Stimulated activated memory B cell treated with anti-CD40 and anti-IgM and Interleukin-4, amounts not matched to agents 10 μg/mL and 1 μg/mL and 100 μg/mL, for 72 hours (primary cell): Measurements from ENCODE around the gene PPP2R2D.

Experiments used
- ATAC-seq: fragments of 150-1000 bp; cut with Tn5 transposase; 2 replicates; pipeline ENCODE4 v1.10.0; 2021
- H3K27ac Mint-ChIP-seq: one replicate; pipeline ENCODE4 v1.8.0; 2022; ENCODE audit warnings: mild to moderate bottlenecking, mixed read lengths
- H3K27me3 Mint-ChIP-seq: one replicate; pipeline ENCODE4 v1.8.0; 2022; ENCODE audit warnings: mixed read lengths
- H3K36me3 Mint-ChIP-seq: one replicate; pipeline ENCODE4 v1.8.0; 2022; ENCODE audit warnings: mixed read lengths
- H3K4me1 Mint-ChIP-seq: one replicate; pipeline ENCODE4 v1.8.0; 2022; ENCODE audit warnings: mixed read lengths
- H3K4me3 Mint-ChIP-seq: one replicate; pipeline ENCODE4 v1.8.0; 2022; ENCODE audit warnings: mild to moderate bottlenecking, moderate library complexity, mixed read lengths
- H3K9me3 Mint-ChIP-seq: one replicate; pipeline ENCODE4 v1.8.0; 2022; ENCODE audit warnings: mixed read lengths

Gene PPP2R2D

DNA sequence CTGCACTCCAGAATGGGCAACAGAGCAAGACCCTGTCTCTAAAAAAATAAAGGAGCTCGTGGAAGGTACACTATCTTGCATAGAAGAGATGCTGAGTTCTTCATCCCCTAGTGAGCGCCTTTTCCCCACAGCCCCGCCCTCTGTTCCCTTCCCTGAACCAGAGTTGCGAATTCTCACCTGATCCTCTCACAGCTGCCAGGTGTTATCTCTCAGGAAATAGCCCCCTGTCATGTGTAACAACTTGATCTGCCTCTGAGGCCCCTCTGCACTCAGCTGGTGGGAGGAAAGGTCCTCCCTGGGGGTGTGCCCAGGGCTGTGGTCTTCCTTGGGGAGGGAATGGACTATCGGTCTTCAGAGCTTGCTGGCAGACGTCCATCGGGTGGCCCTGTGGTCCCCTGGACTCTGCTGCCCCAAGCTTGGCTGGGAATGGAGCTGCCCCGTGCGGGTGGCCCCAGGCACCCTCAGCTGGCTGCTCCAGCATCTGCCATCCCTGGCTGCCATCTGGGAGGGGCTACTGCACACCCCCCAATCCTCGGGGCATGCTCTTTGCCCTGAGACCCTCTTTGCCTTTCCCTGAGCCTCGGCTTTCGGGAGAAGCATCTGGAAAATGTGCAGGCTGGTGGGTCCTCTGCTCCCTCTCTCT, 102.6 kb downstream of the PPP2R2D start:
- Mint-ChIP-seq H3K4me1 (peaks cover 6% of the 10 kb centered on the region), H3K27ac (no peak overlapping the region), H3K27me3 (peaks cover 20% of the 10 kb centered on the region), H3K36me3 (no peaks in the 10 kb centered on the region), H3K9me3 (peaks cover 3% of the 10 kb centered on the region), H3K4me3 (no peak overlapping the region)
- ATAC-seq, result no peak

DNA sequence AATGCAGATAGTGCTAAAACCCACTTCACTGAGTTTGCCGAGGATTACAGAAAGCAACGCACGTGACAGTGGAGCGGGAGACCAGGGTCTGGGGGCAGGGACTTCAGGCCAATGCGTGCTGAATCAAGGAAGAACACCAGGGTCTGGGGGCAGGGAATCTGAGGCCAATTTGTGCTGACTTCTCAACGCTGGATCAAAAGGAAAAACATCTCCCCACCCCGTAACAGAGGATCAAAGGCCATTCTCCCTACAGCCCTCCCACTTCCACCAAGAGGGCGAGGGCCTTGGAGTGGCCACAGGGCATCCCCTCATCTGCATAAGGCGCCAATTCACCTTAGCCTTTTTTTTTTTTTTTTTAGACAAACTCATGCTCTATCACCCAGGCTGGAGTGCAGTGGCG, 103.2 kb downstream of the PPP2R2D start:
- Mint-ChIP-seq H3K9me3 (peaks cover 3% of the 10 kb centered on the region), H3K27ac (no peak overlapping the region), H3K27me3 (peaks cover 20% of the 10 kb centered on the region), H3K36me3 (no peaks in the 10 kb centered on the region), H3K4me1 (peaks cover 6% of the 10 kb centered on the region), H3K4me3 (no peak overlapping the region)
- no peak for ATAC-seq

DNA sequence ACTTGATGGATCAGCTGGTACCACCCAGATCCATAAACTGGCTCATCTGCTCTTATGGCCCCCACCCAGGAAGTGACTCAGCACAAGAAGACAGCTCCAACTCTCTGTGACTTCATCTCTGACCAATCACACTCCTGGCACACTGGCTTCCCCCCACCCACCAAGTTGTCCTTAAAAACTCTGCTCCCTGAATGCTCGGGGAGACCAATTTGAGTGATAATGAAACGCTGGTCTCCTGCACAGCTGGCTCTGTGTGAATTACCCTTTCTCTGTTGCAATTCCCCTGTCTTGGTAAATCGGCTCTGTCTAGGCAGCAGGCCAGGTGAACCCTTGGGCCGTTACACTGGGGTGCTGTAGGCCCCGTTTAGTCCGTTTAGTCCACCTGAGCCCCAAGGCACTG, 104.3 kb downstream of the PPP2R2D start:
- ATAC-seq, result no peak
- Mint-ChIP-seq H3K27me3 (peaks cover 20% of the 10 kb centered on the region), H3K4me3 (no peak overlapping the region), H3K36me3 (no peaks in the 10 kb centered on the region), H3K27ac (no peak overlapping the region), H3K9me3 (peaks cover 3% of the 10 kb centered on the region), H3K4me1 (peaks cover 6% of the 10 kb centered on the region)

DNA sequence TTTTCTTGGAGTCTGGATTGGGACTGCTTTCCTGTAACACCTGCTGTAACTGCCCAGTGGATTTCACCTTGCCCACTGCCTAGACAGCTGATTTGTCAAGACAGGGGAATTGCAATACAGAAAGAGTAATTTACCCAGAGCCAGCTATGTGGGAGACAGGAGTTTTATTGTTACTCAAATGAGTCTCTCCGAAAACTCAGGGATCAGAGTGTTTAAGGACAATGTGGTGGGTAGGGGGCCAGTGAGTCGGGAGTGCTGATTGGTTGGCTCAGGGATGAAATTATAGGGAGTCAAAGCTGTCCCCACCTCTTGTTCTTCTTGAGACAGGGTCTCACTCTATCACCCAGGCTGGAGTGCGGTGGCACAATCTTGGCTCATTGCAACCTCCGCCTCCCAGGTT, 106.2 kb downstream of the PPP2R2D start:
- H3K4me1 Mint-ChIP-seq, result no peaks in the 10 kb centered on the region
- no peak overlapping the region for H3K27ac Mint-ChIP-seq
- no peak overlapping the region for H3K4me3 Mint-ChIP-seq
- H3K9me3 Mint-ChIP-seq, result peaks cover 3% of the 10 kb centered on the region
- no peaks in the 10 kb centered on the region for H3K36me3 Mint-ChIP-seq
- no peak for ATAC-seq
- H3K27me3 Mint-ChIP-seq, result peaks cover 19% of the 10 kb centered on the region

DNA sequence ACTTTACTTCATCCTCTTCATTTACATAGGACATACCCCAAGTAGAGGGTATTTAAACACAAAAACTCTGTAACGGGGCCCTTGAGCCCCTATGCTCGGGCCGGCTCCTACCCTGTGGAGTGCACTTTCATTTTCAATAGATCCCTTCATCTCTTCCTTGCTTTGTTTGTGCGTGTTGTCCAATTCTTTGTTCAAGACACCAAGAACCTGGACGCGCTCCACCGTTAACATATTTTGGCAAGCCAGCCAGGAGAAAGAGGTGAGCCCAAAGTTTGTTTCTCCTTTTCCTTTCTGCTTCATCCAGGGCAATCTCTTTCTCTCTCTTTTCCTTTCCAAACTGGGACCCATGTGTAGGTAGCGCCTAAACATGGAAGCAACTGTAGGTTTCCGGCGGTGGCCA, 106.9 kb downstream of the PPP2R2D start:
- Mint-ChIP-seq H3K4me3 (no peak overlapping the region), H3K36me3 (no peaks in the 10 kb centered on the region), H3K9me3 (peaks cover 3% of the 10 kb centered on the region), H3K27ac (no peak overlapping the region), H3K27me3 (peaks cover 11% of the 10 kb centered on the region), H3K4me1 (no peaks in the 10 kb centered on the region)
- no peak for ATAC-seq
